Measurements from ENCODE around the gene GIT1. TPM values are rescaled to one million over a fixed set of nuclear protein-coding genes. Genes with fewer than 3 reads are reported as not detected.

The GIT1 gene
- total RNA-seq, 3 donors from 2014 or later = 28.6 to 41.0 (median 37.2) TPM

DNA sequence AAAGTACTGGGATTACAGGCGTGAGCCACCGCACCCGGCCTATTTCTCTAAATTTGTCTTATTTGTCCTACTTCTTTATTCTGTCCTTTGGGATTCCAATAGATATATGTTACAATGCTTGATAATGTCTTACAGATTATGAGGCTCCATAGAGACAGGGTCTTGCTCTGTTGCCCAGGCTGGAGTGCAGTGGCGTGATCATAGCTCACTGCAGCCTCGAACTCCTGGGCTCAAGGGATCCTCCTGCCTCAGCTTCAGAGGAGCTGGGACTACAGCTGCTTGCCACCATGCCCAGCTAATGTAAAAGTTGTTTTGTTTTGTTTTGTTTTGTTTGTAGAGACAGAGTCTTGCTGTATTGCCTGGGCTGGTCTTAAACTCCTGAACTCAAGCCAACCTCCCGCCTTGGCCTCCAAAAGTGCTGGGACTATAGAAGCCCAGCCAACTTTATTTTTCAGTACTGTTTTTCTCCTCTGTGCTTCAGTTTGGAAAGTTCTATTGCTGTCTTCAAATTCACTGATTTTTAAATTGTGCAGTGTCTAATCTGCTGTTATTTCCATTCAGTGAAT lies 13.7 kb upstream of the GIT1 start:
- DNase-seq = peak in 1 of 3 donors; percentile 4
- Histone ChIP-seq H3K4me3 (no peak overlapping the region), H3K9me3 (no peaks in the 10 kb centered on the region), H3K4me1 (ENCODE audit: low read depth) (no peaks in the 10 kb centered on the region), H3K36me3 (ENCODE audit: low read depth) (no peaks in the 10 kb centered on the region)
- intact Hi-C loops (cut with DNase I, micrococcal nuclease) = no loop called here
- ATAC-seq = no peak
- no peak for TF ChIP-seq CTCF (IDR thresholded peaks at IDR 0.05)

DNA sequence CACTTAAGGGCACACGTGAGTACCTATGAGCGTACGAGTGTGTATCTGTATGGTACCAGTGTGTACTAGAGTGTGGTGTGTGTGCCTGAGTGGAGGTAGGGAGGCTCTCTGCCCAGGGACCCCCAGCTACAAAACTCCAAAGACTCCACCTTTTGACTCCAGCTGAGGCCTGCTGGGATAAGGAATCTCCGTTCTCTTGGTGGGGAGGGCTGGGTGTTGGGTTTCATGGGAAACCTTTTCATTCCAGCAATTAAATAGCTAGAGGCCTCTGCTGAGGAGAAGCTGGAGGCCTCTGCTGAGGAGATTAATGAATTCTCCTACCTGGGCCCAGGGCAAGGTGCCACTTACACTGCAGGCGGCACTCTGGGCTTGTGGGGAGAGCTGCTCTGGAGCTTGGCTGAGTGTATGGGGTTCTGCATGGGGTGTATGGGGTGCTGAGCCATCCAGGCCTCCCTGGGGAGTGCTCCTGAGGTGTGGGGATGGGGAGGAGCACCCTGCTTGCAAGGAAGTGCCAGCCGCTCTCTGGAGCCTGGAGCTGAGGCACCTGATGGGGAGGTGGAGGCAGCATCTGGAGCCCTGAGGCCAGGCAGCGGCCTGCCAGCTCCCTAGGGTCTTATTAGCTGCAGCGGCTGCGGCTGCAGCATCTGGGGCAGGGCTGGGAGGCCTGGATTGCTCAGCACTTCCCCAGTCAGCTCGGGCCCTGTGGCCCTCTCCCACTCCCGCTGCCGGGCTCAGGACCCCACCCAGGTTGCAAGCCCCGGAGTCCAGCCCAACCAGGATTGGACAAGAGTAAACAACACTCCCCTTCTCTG lies 8.1 kb upstream of the GIT1 start:
- Histone ChIP-seq H3K4me3 (no peak overlapping the region), H3K9me3 (no peaks in the 10 kb centered on the region), H3K4me1 (ENCODE audit: low read depth) (peaks cover 11% of the 10 kb centered on the region), H3K36me3 (ENCODE audit: low read depth) (no peaks in the 10 kb centered on the region)
- intact Hi-C loops (cut with DNase I, micrococcal nuclease) = no loop called here
- TF ChIP-seq CTCF (IDR thresholded peaks at IDR 0.05) = no peak
- no peak for ATAC-seq
- DNase-seq = peak in 1 of 3 donors; percentile 16

DNA sequence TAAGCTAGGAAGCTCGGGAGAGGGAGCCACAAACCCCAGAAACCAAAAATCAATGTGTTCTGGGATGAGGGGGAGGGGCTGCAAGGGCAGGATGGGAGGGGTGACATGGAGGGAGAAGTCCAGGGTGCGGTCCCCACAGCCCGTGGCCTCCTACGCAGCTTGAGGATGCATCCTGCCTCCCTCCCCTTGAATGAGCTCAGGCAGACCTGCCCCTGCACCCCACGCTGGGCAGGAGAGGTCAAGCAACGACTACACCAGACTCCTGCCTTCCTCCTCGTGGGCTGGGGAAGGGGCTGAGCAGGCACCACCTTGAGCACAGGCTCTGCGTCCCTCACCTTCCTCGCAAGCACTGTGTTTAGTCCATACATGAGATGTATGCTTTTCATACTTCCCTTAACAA lies 7.4 kb upstream of the GIT1 start:
- Histone ChIP-seq H3K4me1 (ENCODE audit: low read depth) (peaks cover 19% of the 10 kb centered on the region), H3K36me3 (ENCODE audit: low read depth) (no peaks in the 10 kb centered on the region), H3K4me3 (no peak overlapping the region), H3K9me3 (no peaks in the 10 kb centered on the region)
- peak in 1 of 3 donors; percentile 22 for DNase-seq
- TF ChIP-seq CTCF (IDR thresholded peaks at IDR 0.05) = no peak
- intact Hi-C loops (cut with DNase I, micrococcal nuclease) = no loop called here
- no peak for ATAC-seq

DNA sequence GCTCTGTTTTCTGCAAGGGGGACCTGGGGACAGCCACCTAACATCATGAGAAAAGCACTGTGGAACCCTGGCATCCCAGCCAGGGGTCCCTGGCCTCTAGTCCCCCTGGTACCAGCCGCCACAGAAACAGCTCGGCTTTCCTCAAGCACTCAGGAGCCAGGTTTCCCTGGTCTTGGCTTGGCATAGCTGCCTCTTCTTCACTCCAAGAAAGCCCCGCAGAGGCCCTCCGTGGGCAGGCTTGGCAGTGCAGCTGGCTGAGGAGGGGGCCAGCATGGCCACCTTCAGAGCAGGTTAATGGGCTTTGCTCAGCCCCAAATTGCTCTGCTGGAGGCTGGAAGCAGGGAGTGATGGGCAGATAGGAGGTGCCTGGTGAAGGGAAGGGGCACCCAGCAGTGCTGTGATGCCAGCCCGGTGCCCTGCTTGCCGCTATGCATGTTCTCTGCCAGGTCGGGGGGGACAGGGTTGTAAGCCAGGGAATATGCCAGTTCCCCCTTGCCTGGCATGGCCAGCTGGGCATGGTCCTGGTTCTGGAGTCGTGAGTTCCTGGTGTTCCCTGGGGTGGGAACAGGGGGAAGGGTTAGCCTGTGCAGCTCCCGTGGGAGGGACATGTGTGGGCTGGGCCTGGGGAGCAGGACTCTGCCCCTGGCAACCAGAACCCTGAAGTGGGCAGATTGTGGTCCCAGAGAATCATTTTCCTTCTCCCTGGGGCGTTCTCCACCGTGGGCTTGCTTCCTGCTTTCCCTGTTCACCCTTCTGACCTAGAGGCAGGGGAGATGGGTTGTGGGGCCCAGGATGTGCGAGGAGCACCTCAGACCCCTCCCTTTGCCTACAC lies 6.7 kb upstream of the GIT1 start:
- intact Hi-C loops (cut with DNase I, micrococcal nuclease) = no loop called here
- peaks cover 25% of the 10 kb centered on the region for H3K4me1 ChIP-seq (ENCODE audit: low read depth)
- H3K4me3 ChIP-seq = no peak overlapping the region
- ATAC-seq (no peak), DNase-seq (peak in 1 of 3 donors; percentile 21)
- H3K36me3 ChIP-seq (ENCODE audit: low read depth) = no peaks in the 10 kb centered on the region
- no peaks in the 10 kb centered on the region for H3K9me3 ChIP-seq
- TF ChIP-seq CTCF (IDR thresholded peaks at IDR 0.05) = no peak

GRCh38 chr17:29595107-29595942 lies 5.9 kb upstream of the GIT1 start:
- Histone ChIP-seq H3K4me1 (ENCODE audit: low read depth) (peaks cover 34% of the 10 kb centered on the region), H3K9me3 (no peaks in the 10 kb centered on the region), H3K36me3 (ENCODE audit: low read depth) (no peaks in the 10 kb centered on the region), H3K4me3 (no peak overlapping the region)
- DNase-seq (no peak), ATAC-seq (no peak)
- TF ChIP-seq CTCF (IDR thresholded peaks at IDR 0.05) = no peak
- intact Hi-C loops (cut with DNase I, micrococcal nuclease) = no loop called here
